ENCODE measurements around the gene TBPL1. TPM values are rescaled to one million over a fixed set of nuclear protein-coding genes. Genes with fewer than 3 reads are reported as not detected.

Gene TBPL1
- total and polyA plus RNA-seq, 10 of the 15 experiments (the other 5 are each of a cell fraction or from before 2014, with no cell fraction given) = 34.6 to 71.2 (median 43.0) TPM

GRCh38 chr6:133951881-133952814 lies 876 bp upstream of the TBPL1 start (continued):
- TF ChIP-seq CHD4 (IDR thresholded peaks at IDR 0.05) (no peak), SMAD5 (IDR thresholded peaks at IDR 0.05; ENCODE audit: low read depth) (peak; percentile 69; the same call in 1 of the 2 replicates), E2F8 (IDR thresholded peaks at IDR 0.05; ENCODE audit: low read depth, partially characterized antibody) (no peak), STAT3 (IDR thresholded peaks at IDR 0.05; ENCODE audit: low read depth, low read length) (no peak), SREBF1 (IDR thresholded peaks at IDR 0.05; ENCODE audit: low read length) (no peak), SMC3 (IDR thresholded peaks at IDR 0.05; ENCODE audit: borderline replicate concordance, low read length) (no peak), CHD1 (IDR thresholded peaks at IDR 0.05; ENCODE audit: low read depth, low read length) (no peak), JUND (IDR thresholded peaks at IDR 0.05; ENCODE audit: low read depth, low read length) (no peak), SIN3A (IDR thresholded peaks at IDR 0.05; ENCODE audit: low read depth, low read length) (no peak), RBBP5 (conservative IDR thresholded peaks at IDR 0.05) (no peak), ZZZ3 (IDR thresholded peaks at IDR 0.05; ENCODE audit: control insufficient read depth, insufficient read length, low read depth) (no peak), SMAD1 (IDR thresholded peaks at IDR 0.05; ENCODE audit: low read depth, partially characterized antibody) (no peak), GATAD2B (conservative IDR thresholded peaks at IDR 0.05; ENCODE audit: low read depth) (peak; percentile 91; the same call in 1 of the 2 replicates), RCOR1 (conservative IDR thresholded peaks at IDR 0.05; ENCODE audit: low read depth, low read length) (no peak), MEF2A (IDR thresholded peaks at IDR 0.05; ENCODE audit: insufficient read depth, low read depth, low read length) (no peak), SRF (IDR thresholded peaks at IDR 0.05; ENCODE audit: low read depth in 2 of 2, low read length in 2 of 2) (peak in 1 of 2 experiments; percentile 7; a peak in 1 of 4 replicates), TCF7 (IDR thresholded peaks at IDR 0.05; ENCODE audit: borderline replicate concordance) (no peak), ASH2L (IDR thresholded peaks at IDR 0.05; ENCODE audit: borderline replicate concordance, low read depth) (no peak), ZBTB40 (IDR thresholded peaks at IDR 0.05; ENCODE audit: borderline replicate concordance) (no peak), KAT2A (conservative IDR thresholded peaks at IDR 0.05; ENCODE audit: control insufficient read depth, low read depth, low read length) (no peak)
